ENCODE measurements around the gene ARMC3.

GRCh38 chr10:22954970-22955369, 27.1 kb downstream of the ARMC3 start:
- no peak for TF ChIP-seq CTCF (IDR thresholded peaks at IDR 0.05)
- no peak for TF ChIP-seq POLR2A (IDR thresholded peaks at IDR 0.05)

Measured in lower leg skin (tissue), 3 donors.